ENCODE measurements around the gene CXCR5. TPM values are rescaled to one million over a fixed set of nuclear protein-coding genes. Genes with fewer than 3 reads are reported as not detected.

The CXCR5 gene
- total RNA-seq, 1 donor from 2014 or later, result not detected

GRCh38 chr11:118873804-118874203 is 9.9 kb upstream of the CXCR5 start:
- DNase-seq (ENCODE audit: low read depth), result no peak

- no peak for DNase-seq (ENCODE audit: low read depth)
These were observed 7.4 kb upstream of the CXCR5 start for GRCh38 chr11:118876286-118876685.

- DNase-seq (ENCODE audit: low read depth), result no peak
These were observed 6.1 kb upstream of the CXCR5 start for GRCh38 chr11:118877487-118878162.

GRCh38 chr11:118878163-118878563 is 5.5 kb upstream of the CXCR5 start:
- no peak for DNase-seq (ENCODE audit: low read depth)

GRCh38 chr11:118881228-118881627 is 2.5 kb upstream of the CXCR5 start:
- DNase-seq (ENCODE audit: low read depth), result no peak

GRCh38 chr11:118882491-118882890 is 1.2 kb upstream of the CXCR5 start:
- DNase-seq (ENCODE audit: low read depth), result no peak

- no peak for DNase-seq (ENCODE audit: low read depth)
These were observed 706 bp upstream of the CXCR5 start for GRCh38 chr11:118883004-118883367.

GRCh38 chr11:118884875-118885274 is 1.2 kb downstream of the CXCR5 start:
- DNase-seq (ENCODE audit: low read depth), result no peak

GRCh38 chr11:118885319-118885718 is 1.6 kb downstream of the CXCR5 start:
- DNase-seq (ENCODE audit: low read depth), result no peak

- DNase-seq (ENCODE audit: low read depth), result no peak
These were observed 2.3 kb downstream of the CXCR5 start for GRCh38 chr11:118885831-118886565.

GRCh38 chr11:118886681-118887111 is 3.0 kb downstream of the CXCR5 start:
- DNase-seq (ENCODE audit: low read depth), result no peak

- DNase-seq (ENCODE audit: low read depth), result no peak
These were observed 3.5 kb downstream of the CXCR5 start for GRCh38 chr11:118887206-118887605.

- DNase-seq (ENCODE audit: low read depth), result no peak
These were observed 4.7 kb downstream of the CXCR5 start for GRCh38 chr11:118888398-118888797.

- peak; percentile 38 for DNase-seq (ENCODE audit: low read depth)
These were observed 6.1 kb downstream of the CXCR5 start for GRCh38 chr11:118889797-118890196.

GRCh38 chr11:118892514-118892913 is 8.8 kb downstream of the CXCR5 start:
- peak; percentile 23 for DNase-seq (ENCODE audit: low read depth)

- DNase-seq (ENCODE audit: low read depth), result no peak
These were observed 9.3 kb downstream of the CXCR5 start for GRCh38 chr11:118892964-118893363.

- DNase-seq (ENCODE audit: low read depth), result no peak
These were observed 10.0 kb downstream of the CXCR5 start for GRCh38 chr11:118893662-118894061.

GRCh38 chr11:118894192-118894591 is 10.5 kb downstream of the CXCR5 start:
- DNase-seq (ENCODE audit: low read depth), result no peak

GRCh38 chr11:118895093-118896039 is 11.7 kb downstream of the CXCR5 start:
- no peak for DNase-seq (ENCODE audit: low read depth)

GRCh38 chr11:118896472-118896913 is 12.8 kb downstream of the CXCR5 start:
- DNase-seq (ENCODE audit: low read depth), result no peak

GRCh38 chr11:118896921-118897591 is 13.4 kb downstream of the CXCR5 start:
- DNase-seq (ENCODE audit: low read depth), result no peak

All from myocyte (in vitro differentiated cells).